ENCODE results near the gene ATXN1. TPM values are rescaled to one million over a fixed set of nuclear protein-coding genes. Genes with fewer than 3 reads are reported as not detected.

Gene ATXN1
- total and polyA plus RNA-seq, 2 of the 13 experiments (the other 11 are each of a cell fraction or from before 2014, with no cell fraction given), result 20.7 to 39.5 TPM

DNA sequence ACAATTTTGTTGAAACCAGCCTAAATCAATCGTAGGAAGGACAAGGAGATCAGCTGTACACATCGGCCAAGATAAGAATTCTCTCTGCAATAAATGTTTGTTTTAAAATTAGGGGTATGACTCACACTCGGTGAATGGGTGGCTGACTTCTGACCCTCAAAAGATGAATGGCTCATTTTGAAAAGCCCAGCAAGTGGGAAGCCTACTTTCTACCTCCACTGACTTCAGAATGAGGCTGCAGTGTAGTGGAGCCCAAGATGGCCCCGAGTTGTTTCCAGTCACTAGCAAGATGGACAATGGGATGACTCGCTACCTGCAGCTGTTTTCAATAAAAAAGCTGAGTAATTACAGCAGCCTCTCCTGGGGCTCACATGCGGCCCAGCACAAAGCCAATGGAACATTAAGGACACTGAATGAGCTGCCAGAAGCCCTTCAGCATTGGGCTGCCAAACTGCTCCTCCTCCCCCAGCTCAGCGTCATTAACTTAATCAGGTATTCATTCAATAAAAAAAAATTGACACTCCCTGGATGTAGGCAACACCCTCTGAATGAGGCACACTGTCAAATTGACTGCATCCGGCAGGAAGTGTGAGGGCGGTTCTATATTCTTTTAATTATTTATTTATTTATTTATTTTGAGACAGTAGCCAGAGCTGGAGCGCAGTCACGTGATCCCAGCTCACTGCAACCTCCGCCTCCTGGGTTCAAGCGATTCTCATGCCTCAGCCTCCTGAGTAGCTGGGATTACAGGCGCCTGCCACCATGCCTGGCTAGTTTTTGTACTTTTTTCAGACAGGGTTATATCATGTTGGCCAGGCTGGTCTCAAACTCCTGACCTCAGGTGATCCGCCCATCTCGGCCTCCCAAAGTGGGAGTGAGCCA, 415.6 kb downstream of the ATXN1 start (continued):
- no peak for TF ChIP-seq KDM5A (IDR thresholded peaks at IDR 0.05; ENCODE audit: borderline replicate concordance, low read length)
- TF ChIP-seq TFE3 (CRISPR knock-in tag; IDR thresholded peaks at IDR 0.05), result no peak
- TF ChIP-seq SNRNP70 (IDR thresholded peaks at IDR 0.05; ENCODE audit: low read depth, low read length), result no peak
- TF ChIP-seq, protein P1, sequence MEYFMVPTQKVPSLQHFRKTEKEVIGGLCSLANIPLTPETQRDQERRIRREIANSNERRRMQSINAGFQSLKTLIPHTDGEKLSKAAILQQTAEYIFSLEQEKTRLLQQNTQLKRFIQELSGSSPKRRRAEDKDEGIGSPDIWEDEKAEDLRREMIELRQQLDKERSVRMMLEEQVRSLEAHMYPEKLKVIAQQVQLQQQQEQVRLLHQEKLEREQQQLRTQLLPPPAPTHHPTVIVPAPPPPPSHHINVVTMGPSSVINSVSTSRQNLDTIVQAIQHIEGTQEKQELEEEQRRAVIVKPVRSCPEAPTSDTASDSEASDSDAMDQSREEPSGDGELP (IDR thresholded peaks at IDR 0.05; ENCODE audit: borderline replicate concordance, low read depth), result peak; percentile 37; the same call in 1 of the 2 replicates

DNA sequence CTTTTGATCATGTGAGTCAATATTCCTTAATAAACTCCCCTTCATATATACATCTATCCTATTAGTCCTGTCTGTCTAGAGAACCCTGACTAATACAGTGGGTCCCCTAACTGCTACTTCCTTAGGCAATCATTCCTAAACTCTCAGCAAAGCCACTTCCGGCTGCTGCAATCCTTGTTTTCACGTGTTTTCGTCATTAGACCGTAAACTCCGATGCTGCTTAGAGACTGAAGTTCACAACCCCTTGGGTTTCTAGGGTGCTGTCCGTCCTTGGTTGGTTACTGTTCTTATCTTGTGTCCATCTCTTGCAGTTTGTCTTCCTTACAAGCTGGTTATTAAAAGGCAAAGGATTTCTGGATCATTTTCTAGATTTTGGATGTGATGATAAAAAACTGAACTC, 416.5 kb downstream of the ATXN1 start:
- no peak overlapping the region for H3K27ac ChIP-seq (ENCODE audit: extremely low read length, insufficient read depth, low read length)
- no peak for ATAC-seq

More for the DNA sequence above, 416.5 kb downstream of the ATXN1 start:
- 99% methylated on average over 6 of the region's 6 CpGs for WGBS (ENCODE audit: low lambda C conversion rate)
- H3K4me1 ChIP-seq (ENCODE audit: insufficient read depth, low read length), result peaks cover 14% of the 10 kb centered on the region
- H3K79me2 ChIP-seq (ENCODE audit: insufficient read depth, low read length), result no peaks in the 10 kb centered on the region
- POLR2A ChIA-PET, result no interaction called here
- in situ Hi-C loops (cut with HindIII; ENCODE audit: extremely low pct_ligation_motif_present, low pct_unique_long_range_greater_than_20kb), result loop anchor here (25.0 kb wide), 1 partner anchor 618 kb away; no protein-coding TSS in a partner anchor
- H3K27me3 ChIP-seq (ENCODE audit: control insufficient read depth in 1 of 2, insufficient read depth in 2 of 2, low read length in 2 of 2), result no peaks in the 10 kb centered on the region
- CTCF ChIA-PET (ENCODE audit: low intra/inter-chr PET ratio, low total read pairs), result no interaction called here
- intact Hi-C loops (cut with micrococcal nuclease; ENCODE audit: unreplicated experiment), result no loop called here
- no peak overlapping the region for H3K4me2 ChIP-seq (ENCODE audit: low read depth, low read length)
- DNase-seq (ENCODE audit: low spot score), result no peak
- H3K4me3 ChIP-seq (replicated peaks in 1 of 3; ENCODE audit: insufficient read depth in 1 of 3, low read depth in 2 of 3, low read length in 3 of 3), result no peak overlapping the region
- peaks cover 3% of the 10 kb centered on the region; the same call in 1 of the 2 replicates for H4K20me1 ChIP-seq (ENCODE audit: insufficient read depth, low read length)
- no peak for TF ChIP-seq RELA (CRISPR knock-in tag; IDR thresholded peaks at IDR 0.05)
- TF ChIP-seq SMAD9 (CRISPR knock-in tag; IDR thresholded peaks at IDR 0.05), result no peak
- TF ChIP-seq ZNF354B (CRISPR knock-in tag; IDR thresholded peaks at IDR 0.05), result no peak
- no peak for TF ChIP-seq HNRNPH1 (optimal IDR thresholded peaks at IDR 0.05; ENCODE audit: low read depth, low read length)
- TF ChIP-seq ZNF605 (CRISPR knock-in tag; IDR thresholded peaks at IDR 0.05), result no peak
- no peak for TF ChIP-seq KLF9 (CRISPR knock-in tag; IDR thresholded peaks at IDR 0.05; ENCODE audit: low read depth)
- TF ChIP-seq ZNF713 (CRISPR knock-in tag; IDR thresholded peaks at IDR 0.05), result no peak
- TF ChIP-seq TAF15 (IDR thresholded peaks at IDR 0.05; ENCODE audit: low read depth, low read length, poor library complexity, severe bottlenecking), result no peak
- TF ChIP-seq MBNL3 (CRISPR knock-in tag; conservative IDR thresholded peaks at IDR 0.05), result no peak
- H2AFZ ChIP-seq (ENCODE audit: low read length), result no peak overlapping the region
- no peaks in the 10 kb centered on the region for H3K9me3 ChIP-seq (ENCODE audit: low read length)
- no TSS peak for BruUV-seq (replicated peaks)
- H3K9ac ChIP-seq (ENCODE audit: insufficient read depth, low read depth, low read length), result no peak overlapping the region
- H3K36me3 ChIP-seq (replicated peaks in 1 of 2; ENCODE audit: control insufficient read depth in 1 of 2, insufficient read depth in 2 of 2, low read length in 2 of 2), result no peaks in the 10 kb centered on the region; a peak in 1 of 5 replicates
- FAIRE-seq, result no peak
